Osteoblast (primary cell): ENCODE data around the gene MICAL3. TPM values are rescaled to one million over a fixed set of nuclear protein-coding genes. Genes with fewer than 3 reads are reported as not detected.

Source experiments
- DNase-seq: peaks from one replicate; pipeline ENCODE4 v3.0.0; 2011; ENCODE audit warnings: low spot score, mixed read lengths; ENCODE audit not compliant: insufficient read length; ENCODE audit errors: missing footprints
- H2AFZ ChIP-seq: 2 replicates; pipeline ENCODE4 v1.6.0; 2011; ENCODE audit warnings: mild to moderate bottlenecking, low read length
- H3K27ac ChIP-seq: 2 replicates; pipeline ENCODE4 v1.5.1; 2011; ENCODE audit warnings: mild to moderate bottlenecking, low read depth, low read length, moderate library complexity
- H3K27me3 ChIP-seq: 2 replicates; pipeline ENCODE4 v1.6.0; 2012; ENCODE audit warnings: mild to moderate bottlenecking, control low read depth, inconsistent platforms, low read length, moderate library complexity; ENCODE audit not compliant: insufficient read depth
- H3K36me3 ChIP-seq: 2 replicates; pipeline ENCODE4 v1.5.1; 2011; ENCODE audit warnings: mild to moderate bottlenecking, low read length, control low read depth, moderate library complexity; ENCODE audit not compliant: insufficient read depth
- H3K4me1 ChIP-seq: 2 replicates; pipeline ENCODE4 v1.5.1; 2011; ENCODE audit warnings: mild to moderate bottlenecking, low read length, control low read depth, moderate library complexity; ENCODE audit not compliant: insufficient read depth
- H3K4me2 ChIP-seq: 2 replicates; pipeline ENCODE4 v1.6.0; 2011; ENCODE audit warnings: mild to moderate bottlenecking, low read length; ENCODE audit not compliant: insufficient read depth
- H3K4me3 ChIP-seq: fragments of 200-600 bp; sonication (generic); 3 replicates; pipeline ENCODE4 v1.5.1; 2012; ENCODE audit warnings: mild to moderate bottlenecking, low read length, inconsistent platforms; ENCODE audit not compliant: insufficient read depth
- H3K79me2 ChIP-seq: 2 replicates; pipeline ENCODE4 v1.6.0; 2012; ENCODE audit warnings: mild to moderate bottlenecking, low read length, control low read depth, inconsistent platforms; ENCODE audit not compliant: insufficient read depth
- H3K9me3 ChIP-seq: 2 replicates; pipeline ENCODE4 v1.5.1; 2011; ENCODE audit warnings: low read depth, low read length, control low read depth
- H4K20me1 ChIP-seq: 2 replicates; pipeline ENCODE4 v1.6.0; 2012; ENCODE audit warnings: mild to moderate bottlenecking, low read length, control low read depth; ENCODE audit not compliant: insufficient read depth
- CTCF ChIP-seq: IDR thresholded peaks from 2 replicates; pipeline ENCODE4 v1.5.1; 2011; ENCODE audit warnings: mild to moderate bottlenecking, low read depth, low read length, moderate library complexity; ENCODE audit errors: extremely low read depth
- total RNA-seq: library from RNA; depleted of rRNA; stranded (reverse); fragments of >200 nt; gene quantifications from 2 replicates; pipeline ENCODE4 v1.2.3, GENCODE V29; 2012

The MICAL3 gene
- total RNA-seq, 1 donor = 35.1 TPM

DNA sequence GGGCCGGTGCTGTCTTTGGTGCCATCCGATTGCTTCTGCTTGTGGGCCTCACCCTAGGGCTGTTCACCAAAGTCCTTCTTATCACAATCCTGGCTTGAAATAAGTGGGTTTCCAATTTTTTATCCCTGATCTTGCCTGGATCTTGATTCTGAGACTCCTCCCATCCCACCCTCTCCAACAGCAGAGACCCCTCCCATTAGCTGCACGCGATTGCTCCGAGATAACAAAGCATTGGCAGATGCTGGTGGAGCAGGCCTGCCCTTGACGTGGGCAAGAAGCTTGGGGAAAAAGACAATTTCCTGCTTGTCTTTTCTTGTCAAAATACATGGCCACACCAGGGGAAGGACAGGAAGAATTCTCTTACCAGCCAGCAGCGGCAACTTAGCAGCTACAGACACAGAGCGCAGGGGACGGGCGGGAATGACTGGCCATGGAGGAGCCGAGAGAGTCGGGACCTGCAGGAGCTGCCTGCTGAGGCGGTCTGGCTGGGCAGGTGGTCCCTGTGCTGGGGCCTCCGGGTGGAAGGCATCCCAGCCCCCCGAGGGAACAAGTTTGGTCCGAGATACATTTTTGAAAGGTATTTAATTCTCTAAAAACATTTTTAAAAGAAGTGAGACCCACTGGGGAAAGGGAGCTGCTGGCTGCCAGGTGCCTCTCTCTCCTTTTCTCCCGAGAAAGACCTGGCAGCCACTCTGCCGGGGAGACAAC lies 240.4 kb downstream of the MICAL3 start:
- H2AFZ ChIP-seq = no peak overlapping the region
- no peaks in the 10 kb centered on the region for H3K27me3 ChIP-seq
- peak; percentile 77 for DNase-seq
- TF ChIP-seq CTCF = no peak
- no peaks in the 10 kb centered on the region for H3K79me2 ChIP-seq
- H4K20me1 ChIP-seq = no peaks in the 10 kb centered on the region
- H3K4me3 ChIP-seq = no peak overlapping the region
- no peak overlapping the region for H3K4me2 ChIP-seq
- no peak overlapping the region for H3K27ac ChIP-seq
- no peaks in the 10 kb centered on the region for H3K9me3 ChIP-seq
- H3K36me3 ChIP-seq = peaks cover 3% of the 10 kb centered on the region
- peaks cover 11% of the 10 kb centered on the region for H3K4me1 ChIP-seq

DNA sequence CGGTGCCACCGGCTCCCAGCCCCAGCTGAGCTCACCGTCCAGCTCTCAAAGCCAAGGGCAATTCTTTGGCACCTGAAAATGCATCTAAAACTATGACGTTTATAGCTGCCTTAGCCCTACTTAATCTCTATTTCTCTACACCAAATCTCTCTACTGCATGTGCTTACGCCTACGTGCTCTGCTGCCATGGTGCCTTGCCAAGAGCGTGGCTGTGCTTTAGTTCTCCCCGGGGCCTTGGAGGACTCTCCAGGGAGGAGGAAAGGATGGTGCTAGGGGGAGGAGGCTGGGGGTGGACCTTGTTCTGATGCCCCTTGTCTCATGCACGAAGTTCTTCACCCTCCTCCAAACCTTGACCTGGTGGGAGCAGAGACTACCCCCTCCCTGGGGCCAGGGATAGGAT lies 241.0 kb downstream of the MICAL3 start:
- Histone ChIP-seq H3K9me3 (no peaks in the 10 kb centered on the region), H2AFZ (no peak overlapping the region), H3K27ac (no peak overlapping the region), H3K4me3 (no peak overlapping the region), H3K36me3 (peaks cover 3% of the 10 kb centered on the region), H3K27me3 (no peaks in the 10 kb centered on the region), H4K20me1 (no peaks in the 10 kb centered on the region), H3K4me1 (peaks cover 11% of the 10 kb centered on the region), H3K4me2 (no peak overlapping the region), H3K79me2 (no peaks in the 10 kb centered on the region)
- TF ChIP-seq CTCF = no peak
- peak; percentile 90 for DNase-seq

DNA sequence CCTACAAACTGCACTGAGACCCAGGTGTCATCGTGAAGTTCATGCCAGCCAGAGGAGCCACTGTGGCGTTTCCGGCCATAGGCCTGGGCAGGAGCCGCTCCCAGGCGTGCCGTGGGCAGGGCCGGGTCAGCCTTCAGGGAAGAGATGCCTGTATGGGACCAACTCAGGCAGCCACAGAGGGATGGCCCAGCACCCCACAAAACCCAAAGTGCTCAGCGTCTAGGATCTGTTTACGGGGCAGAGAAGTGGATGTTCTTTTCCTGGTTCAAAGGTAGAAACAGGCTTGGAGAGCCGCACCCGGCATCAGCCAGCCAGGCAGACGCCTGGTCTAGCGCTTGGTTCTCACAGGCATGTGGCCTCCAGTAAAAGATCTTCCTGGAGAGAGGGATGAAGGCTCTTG lies 241.7 kb downstream of the MICAL3 start:
- TF ChIP-seq CTCF = no peak
- no peaks in the 10 kb centered on the region for H3K27me3 ChIP-seq

DNA sequence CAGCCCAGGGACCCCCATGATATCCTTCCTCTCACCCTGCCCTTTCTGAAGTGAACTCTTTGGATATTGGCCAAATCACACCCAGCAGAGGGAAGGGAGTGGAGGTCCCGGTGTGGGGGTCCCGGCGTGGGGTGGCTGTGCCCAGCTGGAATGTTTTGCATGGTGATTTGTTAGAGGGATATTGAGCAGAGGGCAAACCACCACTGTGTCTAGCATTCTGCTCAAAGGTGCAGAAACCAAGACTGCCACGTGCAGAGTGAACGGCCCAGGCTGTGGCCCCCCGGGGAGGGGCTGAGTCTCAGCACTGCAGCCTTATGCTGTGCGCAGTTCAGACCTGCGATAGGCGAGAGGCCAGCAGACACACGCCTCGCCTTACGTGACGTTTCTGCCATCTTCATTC lies 242.2 kb downstream of the MICAL3 start:
- Histone ChIP-seq H3K79me2 (no peaks in the 10 kb centered on the region), H3K4me2 (peak overlapping the region; percentile 42), H3K36me3 (peaks cover 2% of the 10 kb centered on the region), H4K20me1 (no peaks in the 10 kb centered on the region), H3K27ac (no peak overlapping the region), H2AFZ (no peak overlapping the region), H3K9me3 (no peaks in the 10 kb centered on the region), H3K27me3 (no peaks in the 10 kb centered on the region), H3K4me1 (peaks cover 11% of the 10 kb centered on the region), H3K4me3 (no peak overlapping the region)
- no peak for TF ChIP-seq CTCF
- DNase-seq = peak; percentile 13

More for the DNA sequence above, 241.7 kb downstream of the MICAL3 start:
- Histone ChIP-seq H3K9me3 (no peaks in the 10 kb centered on the region), H3K27ac (no peak overlapping the region), H3K4me2 (no peak overlapping the region), H2AFZ (no peak overlapping the region), H4K20me1 (no peaks in the 10 kb centered on the region), H3K79me2 (no peaks in the 10 kb centered on the region), H3K4me1 (peaks cover 11% of the 10 kb centered on the region), H3K4me3 (no peak overlapping the region), H3K36me3 (peaks cover 3% of the 10 kb centered on the region)
- peak; percentile 78 for DNase-seq
